T-helper 1 cell treated with Interleukin-12 subunit alpha and Interleukin-12 subunit beta and Interleukin-4 antibody, amounts not matched to agents 30 μg/mL and 1 μg/mL, for 36 hours (primary cell): ENCODE measurements around the gene PTPRK.
A peak's percentile ranks its signal among the peaks of the same experiment; 100 is the strongest.

Experiments used
- H3K27ac Mint-ChIP-seq: one replicate; pipeline ENCODE4 v1.8.0; 2021; ENCODE audit warnings: mild to moderate bottlenecking, mixed read lengths
- H3K27me3 Mint-ChIP-seq: one replicate; pipeline ENCODE4 v1.8.0; 2021; ENCODE audit warnings: low read depth, mixed read lengths
- H3K36me3 Mint-ChIP-seq: one replicate; pipeline ENCODE4 v1.8.0; 2021; ENCODE audit warnings: low read depth, mixed read lengths
- H3K4me1 Mint-ChIP-seq: one replicate; pipeline ENCODE4 v1.8.0; 2021; ENCODE audit warnings: low read depth, mixed read lengths
- H3K4me3 Mint-ChIP-seq: one replicate; pipeline ENCODE4 v1.8.0; 2021; ENCODE audit warnings: mild to moderate bottlenecking, moderate library complexity, mixed read lengths
- H3K9me3 Mint-ChIP-seq: one replicate; pipeline ENCODE4 v1.8.0; 2021; ENCODE audit warnings: mixed read lengths

PTPRK gene

GRCh38 chr6:128150376-128150775, 370.0 kb downstream of the PTPRK start:
- Mint-ChIP-seq H3K4me3 (no peak overlapping the region), H3K36me3 (no peaks in the 10 kb centered on the region), H3K27me3 (peaks cover 12% of the 10 kb centered on the region), H3K4me1 (no peaks in the 10 kb centered on the region), H3K27ac (no peak overlapping the region), H3K9me3 (no peaks in the 10 kb centered on the region)

DNA sequence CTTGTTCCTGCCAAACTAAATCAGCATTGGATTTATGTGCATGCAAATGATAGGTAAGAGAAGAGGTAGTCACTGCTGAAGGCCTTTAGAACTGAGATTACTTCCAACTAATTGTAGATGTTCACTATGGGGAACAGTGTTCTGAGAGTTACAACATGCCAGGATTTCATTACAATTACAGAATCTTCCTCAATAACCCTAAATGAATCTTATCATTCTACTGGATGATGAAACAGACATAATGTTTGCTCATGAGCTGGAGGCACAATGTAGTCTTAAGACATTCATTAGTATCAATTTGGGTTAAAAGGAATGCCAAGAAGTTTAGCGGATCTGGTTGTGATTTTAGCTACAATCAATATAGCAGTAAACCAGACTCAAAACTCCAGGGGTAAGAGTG, 370.6 kb downstream of the PTPRK start:
- Mint-ChIP-seq H3K36me3 (no peaks in the 10 kb centered on the region), H3K9me3 (no peaks in the 10 kb centered on the region), H3K4me1 (peaks cover 1% of the 10 kb centered on the region), H3K27me3 (peaks cover 12% of the 10 kb centered on the region), H3K4me3 (no peak overlapping the region), H3K27ac (no peak overlapping the region)

GRCh38 chr6:128144320-128144719, 376.1 kb downstream of the PTPRK start:
- Mint-ChIP-seq H3K4me3 (no peak overlapping the region), H3K27me3 (no peaks in the 10 kb centered on the region), H3K9me3 (no peaks in the 10 kb centered on the region), H3K4me1 (peaks cover 2% of the 10 kb centered on the region), H3K36me3 (no peaks in the 10 kb centered on the region), H3K27ac (no peak overlapping the region)

GRCh38 chr6:128141932-128142331, 378.5 kb downstream of the PTPRK start:
- Mint-ChIP-seq H3K9me3 (no peaks in the 10 kb centered on the region), H3K27ac (no peak overlapping the region), H3K4me1 (peaks cover 2% of the 10 kb centered on the region), H3K4me3 (no peak overlapping the region), H3K27me3 (no peaks in the 10 kb centered on the region), H3K36me3 (no peaks in the 10 kb centered on the region)

GRCh38 chr6:128139519-128139918, 380.9 kb downstream of the PTPRK start:
- Mint-ChIP-seq H3K27me3 (no peaks in the 10 kb centered on the region), H3K36me3 (no peaks in the 10 kb centered on the region), H3K27ac (no peak overlapping the region), H3K4me3 (no peak overlapping the region), H3K4me1 (peaks cover 6% of the 10 kb centered on the region), H3K9me3 (no peaks in the 10 kb centered on the region)

DNA sequence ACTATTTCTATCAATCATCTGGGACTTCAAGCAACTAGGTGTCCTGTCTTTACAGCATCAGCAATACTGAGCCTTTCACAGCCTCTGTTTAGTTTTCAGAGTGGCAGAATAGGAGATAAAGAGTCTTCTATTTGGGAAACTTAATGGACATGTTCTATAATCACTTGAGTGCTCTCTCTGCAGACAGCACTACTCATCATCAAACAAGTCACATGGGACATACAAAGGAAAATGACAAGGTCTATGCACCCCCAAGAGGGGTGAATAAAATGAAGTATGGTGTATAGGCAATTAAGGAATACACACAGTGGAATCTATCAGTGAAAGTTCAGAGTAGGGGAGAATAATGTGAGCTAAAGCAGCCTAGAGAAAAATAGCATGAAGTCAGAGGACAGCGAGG, 381.7 kb downstream of the PTPRK start:
- H3K9me3 Mint-ChIP-seq, result no peaks in the 10 kb centered on the region
- H3K36me3 Mint-ChIP-seq, result no peaks in the 10 kb centered on the region
- H3K27me3 Mint-ChIP-seq, result no peaks in the 10 kb centered on the region
- no peak overlapping the region for H3K27ac Mint-ChIP-seq
- no peak overlapping the region for H3K4me3 Mint-ChIP-seq
- H3K4me1 Mint-ChIP-seq, result peaks cover 6% of the 10 kb centered on the region

DNA sequence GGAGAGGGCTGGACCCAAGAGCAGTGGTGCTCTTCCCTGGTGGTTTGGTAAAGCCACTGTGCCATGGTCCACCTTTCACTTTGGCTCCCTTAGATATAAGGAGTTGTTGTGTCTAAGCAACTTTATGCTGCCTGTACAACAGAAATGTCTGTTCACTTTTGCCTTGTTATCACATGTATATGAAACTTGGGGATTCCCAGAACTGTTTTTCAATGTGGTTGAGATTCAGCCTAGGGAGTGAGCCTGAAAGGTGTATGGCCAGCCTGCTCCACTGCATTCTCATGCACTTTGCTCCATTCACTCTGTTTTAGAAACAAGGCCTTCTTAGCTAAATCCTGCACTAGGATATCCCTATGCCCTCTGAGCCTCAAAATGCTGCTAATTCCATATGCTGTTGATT, 385.1 kb downstream of the PTPRK start:
- Mint-ChIP-seq H3K36me3 (no peaks in the 10 kb centered on the region), H3K4me3 (no peak overlapping the region), H3K4me1 (peaks cover 8% of the 10 kb centered on the region), H3K27me3 (no peaks in the 10 kb centered on the region), H3K9me3 (peaks cover 3% of the 10 kb centered on the region), H3K27ac (peak overlapping the region; percentile 17)

GRCh38 chr6:128131566-128131965, 388.8 kb downstream of the PTPRK start:
- Mint-ChIP-seq H3K9me3 (peaks cover 3% of the 10 kb centered on the region), H3K4me3 (no peak overlapping the region), H3K27ac (no peak overlapping the region), H3K36me3 (no peaks in the 10 kb centered on the region), H3K27me3 (no peaks in the 10 kb centered on the region), H3K4me1 (peaks cover 8% of the 10 kb centered on the region)

DNA sequence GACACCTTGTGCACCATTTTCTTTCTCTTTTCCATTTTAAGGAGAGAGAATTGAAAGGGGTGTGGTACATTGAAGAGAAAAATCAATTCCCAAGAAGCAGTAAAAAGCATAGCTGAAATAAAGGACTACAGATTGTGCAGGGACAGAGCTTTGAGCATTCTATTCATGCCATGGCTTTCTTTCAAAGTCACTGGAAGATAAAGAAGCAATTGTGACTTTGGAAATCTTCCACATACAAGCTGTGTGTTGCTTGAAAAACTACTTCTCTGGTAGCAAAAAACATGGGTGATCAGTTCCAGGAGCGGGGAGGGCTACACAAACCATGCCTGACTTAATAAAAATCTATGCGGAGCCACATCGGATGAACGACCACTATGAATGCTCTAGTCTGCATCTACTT, 389.4 kb downstream of the PTPRK start:
- H3K9me3 Mint-ChIP-seq, result peaks cover 3% of the 10 kb centered on the region
- H3K36me3 Mint-ChIP-seq, result no peaks in the 10 kb centered on the region
- no peak overlapping the region for H3K27ac Mint-ChIP-seq
- peaks cover 8% of the 10 kb centered on the region for H3K4me1 Mint-ChIP-seq
- H3K27me3 Mint-ChIP-seq, result no peaks in the 10 kb centered on the region
- H3K4me3 Mint-ChIP-seq, result no peak overlapping the region

DNA sequence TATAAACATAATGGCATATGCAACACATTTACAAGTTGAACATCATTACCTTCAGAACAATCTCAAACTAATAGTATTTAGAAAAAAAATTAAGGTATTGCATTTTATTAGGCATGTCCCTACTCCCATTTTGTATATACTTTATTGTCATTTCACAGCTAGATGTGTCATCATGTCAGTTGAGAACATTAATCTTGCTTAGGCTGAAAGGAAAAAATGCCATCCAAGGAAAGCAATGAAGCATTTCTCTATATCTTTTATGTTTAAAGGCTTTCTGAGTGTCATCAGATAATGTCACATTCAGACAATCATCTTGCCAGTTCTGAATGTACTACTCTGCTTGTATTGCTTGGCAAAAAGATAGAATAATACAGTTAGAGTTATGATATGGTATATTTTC, 390.7 kb downstream of the PTPRK start:
- no peak overlapping the region for H3K4me3 Mint-ChIP-seq
- peaks cover 3% of the 10 kb centered on the region for H3K9me3 Mint-ChIP-seq
- no peaks in the 10 kb centered on the region for H3K36me3 Mint-ChIP-seq
- no peak overlapping the region for H3K27ac Mint-ChIP-seq
- peaks cover 5% of the 10 kb centered on the region for H3K4me1 Mint-ChIP-seq
- H3K27me3 Mint-ChIP-seq, result no peaks in the 10 kb centered on the region

DNA sequence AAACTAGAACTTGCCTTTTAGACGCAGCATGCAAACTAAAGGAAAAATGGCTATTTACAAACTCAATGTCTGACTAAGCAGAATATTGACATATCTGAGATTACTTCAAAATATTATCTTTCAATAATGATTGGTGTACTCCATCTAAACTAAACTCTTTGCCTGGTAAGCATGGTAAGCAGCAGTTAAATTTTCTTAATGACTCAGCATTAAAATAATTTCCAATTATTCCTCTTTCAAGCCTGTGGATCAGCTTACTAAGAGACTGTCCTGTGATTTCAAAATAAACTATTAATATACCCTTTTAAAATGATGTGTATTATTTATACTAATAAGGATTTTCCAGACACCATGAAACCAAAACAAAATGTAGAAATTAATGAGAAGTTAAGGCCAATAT, 392.7 kb downstream of the PTPRK start:
- Mint-ChIP-seq H3K9me3 (peaks cover 3% of the 10 kb centered on the region), H3K27ac (no peak overlapping the region), H3K4me3 (no peak overlapping the region), H3K36me3 (no peaks in the 10 kb centered on the region), H3K4me1 (peaks cover 6% of the 10 kb centered on the region), H3K27me3 (no peaks in the 10 kb centered on the region)

- H3K36me3 Mint-ChIP-seq, result no peaks in the 10 kb centered on the region
- H3K27me3 Mint-ChIP-seq, result no peaks in the 10 kb centered on the region
- peaks cover 7% of the 10 kb centered on the region for H3K4me1 Mint-ChIP-seq
- H3K9me3 Mint-ChIP-seq, result no peaks in the 10 kb centered on the region
- no peak overlapping the region for H3K4me3 Mint-ChIP-seq
- no peak overlapping the region for H3K27ac Mint-ChIP-seq
Measured at GRCh38 chr6:128124713-128125112, 395.7 kb downstream of the PTPRK start.

- Mint-ChIP-seq H3K4me1 (peaks cover 9% of the 10 kb centered on the region), H3K27ac (no peak overlapping the region)
Measured at GRCh38 chr6:128121610-128122009, 398.8 kb downstream of the PTPRK start.

GRCh38 chr6:128121190-128121589, 399.2 kb downstream of the PTPRK start:
- H3K27ac Mint-ChIP-seq, result no peak overlapping the region
- no peaks in the 10 kb centered on the region for H3K36me3 Mint-ChIP-seq
- no peaks in the 10 kb centered on the region for H3K9me3 Mint-ChIP-seq
- no peaks in the 10 kb centered on the region for H3K27me3 Mint-ChIP-seq
- H3K4me1 Mint-ChIP-seq, result peaks cover 9% of the 10 kb centered on the region
- no peak overlapping the region for H3K4me3 Mint-ChIP-seq

More at GRCh38 chr6:128121610-128122009, 398.8 kb downstream of the PTPRK start:
- Mint-ChIP-seq H3K27me3 (no peaks in the 10 kb centered on the region), H3K36me3 (no peaks in the 10 kb centered on the region), H3K4me3 (no peak overlapping the region), H3K9me3 (no peaks in the 10 kb centered on the region)

GRCh38 chr6:128118401-128118800, 402.0 kb downstream of the PTPRK start:
- no peak overlapping the region for H3K4me3 Mint-ChIP-seq
- H3K9me3 Mint-ChIP-seq, result peaks cover 3% of the 10 kb centered on the region

GRCh38 chr6:128117916-128118315, 402.5 kb downstream of the PTPRK start:
- peaks cover 3% of the 10 kb centered on the region for H3K9me3 Mint-ChIP-seq
- no peaks in the 10 kb centered on the region for H3K36me3 Mint-ChIP-seq
- no peak overlapping the region for H3K4me3 Mint-ChIP-seq
- H3K27ac Mint-ChIP-seq, result no peak overlapping the region
- peaks cover 11% of the 10 kb centered on the region for H3K4me1 Mint-ChIP-seq
- no peaks in the 10 kb centered on the region for H3K27me3 Mint-ChIP-seq

More at GRCh38 chr6:128118401-128118800, 402.0 kb downstream of the PTPRK start:
- Mint-ChIP-seq H3K36me3 (no peaks in the 10 kb centered on the region), H3K27ac (no peak overlapping the region), H3K27me3 (no peaks in the 10 kb centered on the region), H3K4me1 (peaks cover 10% of the 10 kb centered on the region)
